Keratinocyte (primary cell): ENCODE results near the gene TGDS. TPM values are rescaled to one million over a fixed set of nuclear protein-coding genes. Genes with fewer than 3 reads are reported as not detected.

Experiments used
- DNase-seq: peaks from one replicate; pipeline ENCODE4 v3.0.0-alpha.2; 2011; ENCODE audit warnings: low read depth, missing footprints, low spot score
- FAIRE-seq: peaks from 2 replicates; lab custom pipeline; 2011; peaks lifted over from hg19 to GRCh38; lab: Jason Lieb, UNC
- H2AFZ ChIP-seq: 2 replicates; pipeline ENCODE4 v1.6.0; 2012; ENCODE audit warnings: low read length, control low read depth, inconsistent platforms; ENCODE audit not compliant: control insufficient read depth
- H3K27ac ChIP-seq: 2 replicates; pipeline ENCODE4 v1.5.1; 2011; ENCODE audit warnings: low read length; ENCODE audit not compliant: control insufficient read depth, insufficient read depth
- H3K27me3 ChIP-seq: 3 replicates; pipeline ENCODE4 v1.6.0; 2011; ENCODE audit warnings: low read length; ENCODE audit not compliant: control insufficient read depth, insufficient read depth; ENCODE audit errors: extremely low read depth
- H3K36me3 ChIP-seq, 2 experiments: 2 replicates in 1 of 2; 3 replicates in 1 of 2; pipeline ENCODE4 v1.5.1; 2011; ENCODE audit warnings: low read length in 2 of 2, mild to moderate bottlenecking in 1 of 2; ENCODE audit not compliant: control insufficient read depth in 2 of 2, insufficient read depth in 2 of 2; ENCODE audit errors: extremely low read depth in 1 of 2
- H3K4me1 ChIP-seq: 3 replicates; pipeline ENCODE4 v1.5.1; 2011; ENCODE audit warnings: low read length; ENCODE audit not compliant: control insufficient read depth, insufficient read depth; ENCODE audit errors: extremely low read depth
- H3K4me2 ChIP-seq: 3 replicates; pipeline ENCODE4 v1.6.0; 2011; ENCODE audit warnings: low read depth, low read length; ENCODE audit not compliant: control insufficient read depth, insufficient read depth; ENCODE audit errors: extremely low read depth
- H3K4me3 ChIP-seq, 3 experiments: fragments of 200-600 bp in 1 of 3; sonication (generic) in 1 of 3; 2 replicates in 2 of 3; 3 replicates in 1 of 3; pipeline ENCODE4 v1.5.1; 2011 to 2016; ENCODE audit warnings: low read length in 3 of 3, mild to moderate bottlenecking in 3 of 3, control low read depth in 2 of 3, inconsistent platforms in 1 of 3, low read depth in 1 of 3, mixed read lengths in 1 of 3, mixed run types in 1 of 3, moderate library complexity in 1 of 3; ENCODE audit not compliant: control insufficient read depth in 2 of 3, insufficient read depth in 2 of 3; ENCODE audit errors: extremely low read depth in 1 of 3
- H3K79me2 ChIP-seq: 2 replicates; pipeline ENCODE4 v1.6.0; 2012; ENCODE audit warnings: low read length; ENCODE audit not compliant: control insufficient read depth, insufficient read depth
- H3K9ac ChIP-seq: 3 replicates; pipeline ENCODE4 v1.6.0; 2011; ENCODE audit warnings: low read length; ENCODE audit not compliant: control insufficient read depth, insufficient read depth; ENCODE audit errors: extremely low read depth
- H3K9me1 ChIP-seq: 3 replicates; pipeline ENCODE4 v1.6.0; 2011; ENCODE audit warnings: low read length; ENCODE audit not compliant: control insufficient read depth, insufficient read depth; ENCODE audit errors: extremely low read depth
- H3K9me3 ChIP-seq: 2 replicates; pipeline ENCODE4 v1.5.1; 2012; ENCODE audit warnings: low read depth, low read length; ENCODE audit not compliant: control insufficient read depth
- H4K20me1 ChIP-seq: 3 replicates; pipeline ENCODE4 v1.6.0; 2011; ENCODE audit warnings: low read length; ENCODE audit not compliant: control insufficient read depth, insufficient read depth; ENCODE audit errors: extremely low read depth
- CTCF ChIP-seq, 3 experiments: IDR thresholded peaks in 1 of 3; conservative IDR thresholded peaks in 1 of 3; optimal IDR thresholded peaks in 1 of 3; 2 replicates in 2 of 3; 3 replicates in 1 of 3; pipeline versions ENCODE3 to v1.5.1; 2011; ENCODE audit warnings: low read length in 3 of 3, mild to moderate bottlenecking in 3 of 3, moderate library complexity in 2 of 3, control low read depth in 1 of 3, inconsistent platforms in 1 of 3; ENCODE audit not compliant: insufficient read depth in 2 of 3; ENCODE audit errors: extremely low read depth in 1 of 3
- EZH2 ChIP-seq: IDR thresholded peaks from one replicate; pipeline ENCODE4 v1.6.1; 2012; ENCODE audit warnings: inconsistent platforms, mild to moderate bottlenecking, low read length, moderate library complexity
- dilution Hi-C: fragments of 300-500 bp; cut with MboI; formaldehyde crosslinking; loops from one replicate; pipeline ENCODE4 v1.7.0; 2020; ENCODE audit warnings: low sequenced_read_pairs; ENCODE audit not compliant: extremely low pct_ligation_motif_present
- polyA plus RNA-seq, 5 experiments: library from polyadenylated mRNA; depleted of rRNA in 3 of 5; stranded (reverse) in 3 of 5; stranded (forward) in 1 of 5; unstranded in 1 of 5; fragments of >200 nt; gene quantifications; 1 replicate in 1 of 5; 2 replicates in 3 of 5; 3 replicates in 1 of 5; pipeline versions ENCODE4 v1.2.1 to v1.2.3, GENCODE V29; 2011 to 2012; ENCODE audit warnings: missing spikeins in 2 of 5, low read depth in 1 of 5, low replicate concordance in 1 of 5

TGDS gene
- polyA plus RNA-seq, 1 donor (not counting 4 experiments of a cell fraction or from before 2014, with no cell fraction given) = 19.4 TPM

DNA sequence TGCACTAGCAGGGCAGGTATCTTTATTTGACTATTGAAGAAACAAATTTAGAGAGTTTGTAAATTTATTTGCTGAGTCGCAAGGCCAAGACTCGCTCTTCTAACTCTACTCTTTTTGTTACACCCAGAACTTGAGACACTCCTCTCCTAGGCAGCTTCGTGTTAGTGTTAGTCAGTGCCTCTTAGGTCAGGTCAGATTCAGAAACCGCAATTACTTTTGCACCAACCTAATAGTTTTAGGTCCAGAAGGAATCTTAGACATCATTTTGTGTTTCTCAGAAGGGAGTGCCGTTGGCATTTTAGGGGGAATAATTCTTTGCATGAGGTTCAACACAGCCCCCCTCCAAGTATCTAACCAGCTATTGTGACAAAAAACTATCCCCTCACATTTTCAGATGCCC lies 14.5 kb upstream of the TGDS start:
- FAIRE-seq = no peak
- no peaks in the 10 kb centered on the region for H3K9me1 ChIP-seq
- peaks cover 7% of the 10 kb centered on the region for H3K79me2 ChIP-seq
- TF ChIP-seq CTCF (optimal IDR thresholded peaks at IDR 0.05 in 1 of 3, IDR thresholded peaks at IDR 0.05 in 1 of 3, conservative IDR thresholded peaks at IDR 0.05 in 1 of 3; ENCODE audit: extremely low read depth in 1 of 3, insufficient read depth in 2 of 3, low read length in 3 of 3) (no peak), EZH2 (no peak)
- H3K36me3 ChIP-seq = peaks cover 5 to 7% of the 10 kb centered on the region in 2 experiments
- no peak overlapping the region for H3K27ac ChIP-seq
- no peaks in the 10 kb centered on the region for H3K9me3 ChIP-seq
- no peak overlapping the region for H2AFZ ChIP-seq
- no peaks in the 10 kb centered on the region for H3K27me3 ChIP-seq
- no peaks in the 10 kb centered on the region for H3K4me1 ChIP-seq
- H4K20me1 ChIP-seq = no peaks in the 10 kb centered on the region
- DNase-seq = no peak
- no peak overlapping the region for H3K4me2 ChIP-seq
- dilution Hi-C loops = no loop called here
- H3K4me3 ChIP-seq = no peak overlapping the region
- H3K9ac ChIP-seq = no peak overlapping the region

GRCh38 chr13:94609196-94609595 lies 13.2 kb upstream of the TGDS start:
- Histone ChIP-seq H3K9ac (no peak overlapping the region), H4K20me1 (no peaks in the 10 kb centered on the region), H3K79me2 (peaks cover 13% of the 10 kb centered on the region), H3K4me3 (no peak overlapping the region), H3K9me3 (no peaks in the 10 kb centered on the region), H2AFZ (no peak overlapping the region), H3K27me3 (no peaks in the 10 kb centered on the region), H3K36me3 (peaks cover 5 to 7% of the 10 kb centered on the region in 2 experiments), H3K9me1 (no peaks in the 10 kb centered on the region), H3K27ac (no peak overlapping the region), H3K4me1 (no peaks in the 10 kb centered on the region), H3K4me2 (no peak overlapping the region)
- FAIRE-seq = no peak
- DNase-seq = no peak
- TF ChIP-seq CTCF (optimal IDR thresholded peaks at IDR 0.05 in 1 of 3, IDR thresholded peaks at IDR 0.05 in 1 of 3, conservative IDR thresholded peaks at IDR 0.05 in 1 of 3; ENCODE audit: extremely low read depth in 1 of 3, insufficient read depth in 2 of 3, low read length in 3 of 3) = no peak
- no peak for TF ChIP-seq EZH2
- dilution Hi-C loops = no loop called here
